IMR-90 (cell line): ENCODE data around the gene GPR3.

ENCODE experiments used
- CHD1 ChIP-seq: IDR thresholded peaks from 2 replicates; pipeline ENCODE4 v1.6.1; 2012; ENCODE audit warnings: low read depth, low read length, improper control_type of control experiment
- FOS ChIP-seq: fragments of 150-350 bp; IDR thresholded peaks from 2 replicates; pipeline ENCODE4 v1.6.1; 2016; ENCODE audit warnings: low read depth, low read length
- POLR2A ChIP-seq: IDR thresholded peaks from 2 replicates; pipeline ENCODE4 v1.6.1; 2012; ENCODE audit warnings: mild to moderate bottlenecking, low read depth, low read length
- SMC3 ChIP-seq: fragments of 150-350 bp; IDR thresholded peaks from 2 replicates; pipeline ENCODE4 v1.6.1; 2016; ENCODE audit warnings: low read depth, mild to moderate bottlenecking, antibody characterized with exemption, low read length, moderate library complexity
- TF ChIP-seq, protein P1 (sequence below): conservative IDR thresholded peaks from 2 replicates; pipeline ENCODE4 v1.5.1; 2012; ENCODE audit warnings: mild to moderate bottlenecking, low read depth, low read length, improper control_type of control experiment
- TF ChIP-seq, protein P2 (sequence below): fragments of 150-350 bp; IDR thresholded peaks from 2 replicates; pipeline ENCODE4 v1.6.1; 2016; ENCODE audit warnings: low read depth, mild to moderate bottlenecking, low read length, moderate library complexity, borderline replicate concordance

DNA sequence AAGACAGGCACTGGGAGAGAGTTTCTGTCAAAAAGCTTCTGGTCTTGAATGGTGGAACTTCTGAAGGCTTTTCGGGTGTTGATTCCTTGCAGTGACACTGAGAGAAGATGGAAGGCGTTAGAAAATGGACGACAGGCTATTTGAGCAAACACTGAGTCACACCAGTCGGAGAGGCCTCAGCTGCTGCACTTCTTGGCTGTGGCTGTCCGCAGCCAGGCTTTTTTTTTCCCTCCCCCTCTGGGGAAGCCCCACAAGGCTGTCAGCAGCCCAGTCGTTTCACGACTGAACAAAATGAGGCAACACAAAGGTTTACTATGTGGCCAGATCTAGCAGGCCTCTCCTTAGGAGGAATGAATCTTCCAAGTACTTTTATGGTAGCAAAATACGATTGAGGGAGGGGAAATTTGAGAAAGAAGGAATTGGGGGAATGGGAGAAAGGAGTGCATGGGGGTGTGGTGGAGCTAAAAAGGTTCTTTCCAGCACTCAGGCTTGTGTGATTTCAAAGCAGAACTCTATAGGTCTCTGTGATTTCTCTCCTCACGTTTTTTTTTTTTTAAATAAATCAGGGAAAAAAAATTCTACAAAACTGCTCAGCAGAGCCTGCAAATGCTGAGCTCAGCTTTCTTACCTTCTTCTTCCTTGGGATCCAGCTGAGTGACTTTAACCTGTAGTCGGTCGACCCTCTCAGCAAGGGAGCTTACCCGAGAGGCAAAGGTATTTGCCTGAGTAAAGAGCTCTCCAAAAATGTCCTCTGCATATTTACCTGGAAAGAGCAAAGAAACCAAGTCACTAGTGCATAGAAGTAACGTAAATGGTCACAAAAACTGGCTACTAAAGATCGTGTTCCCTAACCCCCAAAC, 26.1 kb downstream of the GPR3 start:
- TF ChIP-seq, protein P1, sequence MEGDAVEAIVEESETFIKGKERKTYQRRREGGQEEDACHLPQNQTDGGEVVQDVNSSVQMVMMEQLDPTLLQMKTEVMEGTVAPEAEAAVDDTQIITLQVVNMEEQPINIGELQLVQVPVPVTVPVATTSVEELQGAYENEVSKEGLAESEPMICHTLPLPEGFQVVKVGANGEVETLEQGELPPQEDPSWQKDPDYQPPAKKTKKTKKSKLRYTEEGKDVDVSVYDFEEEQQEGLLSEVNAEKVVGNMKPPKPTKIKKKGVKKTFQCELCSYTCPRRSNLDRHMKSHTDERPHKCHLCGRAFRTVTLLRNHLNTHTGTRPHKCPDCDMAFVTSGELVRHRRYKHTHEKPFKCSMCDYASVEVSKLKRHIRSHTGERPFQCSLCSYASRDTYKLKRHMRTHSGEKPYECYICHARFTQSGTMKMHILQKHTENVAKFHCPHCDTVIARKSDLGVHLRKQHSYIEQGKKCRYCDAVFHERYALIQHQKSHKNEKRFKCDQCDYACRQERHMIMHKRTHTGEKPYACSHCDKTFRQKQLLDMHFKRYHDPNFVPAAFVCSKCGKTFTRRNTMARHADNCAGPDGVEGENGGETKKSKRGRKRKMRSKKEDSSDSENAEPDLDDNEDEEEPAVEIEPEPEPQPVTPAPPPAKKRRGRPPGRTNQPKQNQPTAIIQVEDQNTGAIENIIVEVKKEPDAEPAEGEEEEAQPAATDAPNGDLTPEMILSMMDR, result no peak
- TF ChIP-seq CHD1 (no peak; the same call in 1 of the 2 replicates), FOS (peak; percentile 79), POLR2A (no peak), SMC3 (peak; percentile 42)
- TF ChIP-seq, protein P2, sequence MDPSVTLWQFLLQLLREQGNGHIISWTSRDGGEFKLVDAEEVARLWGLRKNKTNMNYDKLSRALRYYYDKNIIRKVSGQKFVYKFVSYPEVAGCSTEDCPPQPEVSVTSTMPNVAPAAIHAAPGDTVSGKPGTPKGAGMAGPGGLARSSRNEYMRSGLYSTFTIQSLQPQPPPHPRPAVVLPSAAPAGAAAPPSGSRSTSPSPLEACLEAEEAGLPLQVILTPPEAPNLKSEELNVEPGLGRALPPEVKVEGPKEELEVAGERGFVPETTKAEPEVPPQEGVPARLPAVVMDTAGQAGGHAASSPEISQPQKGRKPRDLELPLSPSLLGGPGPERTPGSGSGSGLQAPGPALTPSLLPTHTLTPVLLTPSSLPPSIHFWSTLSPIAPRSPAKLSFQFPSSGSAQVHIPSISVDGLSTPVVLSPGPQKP, result no peak
